HL-60 (cell line): Measurements from ENCODE around the gene GLRA3.
"Not testable (repeated sequence)": the region's sequence is repeated elsewhere in the genome, so short reads cannot be mapped to it uniquely, and the experiment has no call there.

Experiments used
- DNase-seq, 2 experiments: peaks; one replicate each; pipeline ENCODE4 v3.0.0-alpha.2; 2010 to 2020; ENCODE audit warnings: low read depth in 1 of 2, low spot score in 1 of 2
- H3K27ac ChIP-seq: fragments of 250-450 bp; sonication (Bioruptor Pico); replicated peaks from 2 replicates; pipeline ENCODE4 v1.5.1; 2020; ENCODE audit warnings: mild to moderate bottlenecking, moderate library complexity
- H3K27me3 ChIP-seq: fragments of 250-450 bp; sonication (Bioruptor Pico); 2 replicates; pipeline ENCODE4 v1.5.1; 2021; ENCODE audit warnings: mild to moderate bottlenecking, moderate library complexity; ENCODE audit not compliant: insufficient read depth, poor library complexity, severe bottlenecking
- H3K4me3 ChIP-seq: replicated peaks from 2 replicates; pipeline ENCODE4 v1.5.1; 2011; ENCODE audit warnings: mild to moderate bottlenecking, control low read depth, low read length; ENCODE audit not compliant: insufficient read depth
- GABPA ChIP-seq: IDR thresholded peaks from 2 replicates; pipeline ENCODE4 v1.6.1; 2012; ENCODE audit warnings: low read depth
- POLR2AphosphoS5 ChIP-seq: IDR thresholded peaks from 2 replicates; pipeline ENCODE4 v1.6.1; 2012; ENCODE audit warnings: low read depth
- SPI1 ChIP-seq: IDR thresholded peaks from 2 replicates; pipeline ENCODE4 v1.6.1; 2012; ENCODE audit warnings: low read depth, mild to moderate bottlenecking, borderline replicate concordance
- long read RNA-seq: library from polyadenylated mRNA; unstranded; transcript quantifications from one replicate; pipeline ENCODE4 v2.0.0, GENCODE V29; 2020
- TF ChIP-seq, protein P1 (sequence below): IDR thresholded peaks from one replicate; pipeline ENCODE4 v1.5.1; 2011; ENCODE audit warnings: low read length, control low read depth, inconsistent platforms; ENCODE audit not compliant: insufficient read depth
- TF ChIP-seq, protein P2 (sequence below): IDR thresholded peaks from 2 replicates; pipeline ENCODE4 v1.6.1; 2012; ENCODE audit warnings: low read depth; ENCODE audit not compliant: insufficient replicate concordance

Gene GLRA3
- long read RNA-seq, result 0 reads

DNA sequence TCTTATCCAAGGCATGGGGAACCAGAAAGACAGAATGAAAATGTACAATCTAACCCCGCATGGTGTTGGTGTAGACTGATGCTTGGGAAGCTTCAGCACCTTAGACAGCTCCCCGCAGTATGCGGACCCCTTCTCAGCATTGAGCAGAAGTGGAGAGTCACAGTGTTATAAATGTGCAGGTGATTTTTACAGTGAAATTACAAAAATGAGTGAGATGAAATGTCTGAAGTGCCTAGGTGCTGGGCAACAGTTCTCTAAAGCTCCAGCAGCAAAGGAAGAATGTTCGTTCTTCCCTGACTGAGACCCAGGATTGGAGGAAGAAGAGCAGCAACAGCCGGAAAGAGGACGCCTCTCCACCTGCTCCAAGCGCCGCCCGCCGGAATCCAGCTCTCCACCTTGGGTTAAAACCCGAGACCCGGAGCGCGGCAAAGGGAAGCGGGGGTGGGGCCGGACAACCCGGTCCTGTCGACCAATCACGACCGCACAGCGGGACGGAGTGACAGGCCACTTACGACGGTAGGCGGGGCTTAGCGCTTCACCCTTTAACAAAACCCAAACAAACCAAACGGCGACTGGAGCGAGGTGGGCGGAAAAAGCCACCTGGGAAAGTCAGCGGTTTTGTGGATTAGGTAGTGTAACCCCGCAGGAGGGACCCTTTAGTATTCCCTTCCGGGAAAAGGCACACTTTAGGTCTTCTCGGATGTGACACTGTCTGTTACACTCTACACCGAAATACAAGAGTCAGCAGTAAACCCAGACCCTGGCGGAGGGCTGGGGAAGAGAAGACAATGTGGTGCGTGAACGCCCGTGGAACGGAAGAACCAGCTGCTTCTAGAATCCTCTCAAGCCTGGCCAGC is at the start of gene GLRA3:
TSS of gene GLRA3 (minus strand) at position 403 of the 857 bp plus-strand sequence. CDS start 436 bp downstream, outside the sequence.
- DNase-seq, result no peak
- Histone ChIP-seq H3K27me3 (peaks cover 3% of the 10 kb centered on the region), H3K4me3 (no peak within 1 kb of the TSS), H3K27ac (no peak within 1 kb of the TSS)
- TF ChIP-seq, protein P1, sequence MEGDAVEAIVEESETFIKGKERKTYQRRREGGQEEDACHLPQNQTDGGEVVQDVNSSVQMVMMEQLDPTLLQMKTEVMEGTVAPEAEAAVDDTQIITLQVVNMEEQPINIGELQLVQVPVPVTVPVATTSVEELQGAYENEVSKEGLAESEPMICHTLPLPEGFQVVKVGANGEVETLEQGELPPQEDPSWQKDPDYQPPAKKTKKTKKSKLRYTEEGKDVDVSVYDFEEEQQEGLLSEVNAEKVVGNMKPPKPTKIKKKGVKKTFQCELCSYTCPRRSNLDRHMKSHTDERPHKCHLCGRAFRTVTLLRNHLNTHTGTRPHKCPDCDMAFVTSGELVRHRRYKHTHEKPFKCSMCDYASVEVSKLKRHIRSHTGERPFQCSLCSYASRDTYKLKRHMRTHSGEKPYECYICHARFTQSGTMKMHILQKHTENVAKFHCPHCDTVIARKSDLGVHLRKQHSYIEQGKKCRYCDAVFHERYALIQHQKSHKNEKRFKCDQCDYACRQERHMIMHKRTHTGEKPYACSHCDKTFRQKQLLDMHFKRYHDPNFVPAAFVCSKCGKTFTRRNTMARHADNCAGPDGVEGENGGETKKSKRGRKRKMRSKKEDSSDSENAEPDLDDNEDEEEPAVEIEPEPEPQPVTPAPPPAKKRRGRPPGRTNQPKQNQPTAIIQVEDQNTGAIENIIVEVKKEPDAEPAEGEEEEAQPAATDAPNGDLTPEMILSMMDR, result no peak
- no peak for TF ChIP-seq SPI1
- TF ChIP-seq, protein P2, sequence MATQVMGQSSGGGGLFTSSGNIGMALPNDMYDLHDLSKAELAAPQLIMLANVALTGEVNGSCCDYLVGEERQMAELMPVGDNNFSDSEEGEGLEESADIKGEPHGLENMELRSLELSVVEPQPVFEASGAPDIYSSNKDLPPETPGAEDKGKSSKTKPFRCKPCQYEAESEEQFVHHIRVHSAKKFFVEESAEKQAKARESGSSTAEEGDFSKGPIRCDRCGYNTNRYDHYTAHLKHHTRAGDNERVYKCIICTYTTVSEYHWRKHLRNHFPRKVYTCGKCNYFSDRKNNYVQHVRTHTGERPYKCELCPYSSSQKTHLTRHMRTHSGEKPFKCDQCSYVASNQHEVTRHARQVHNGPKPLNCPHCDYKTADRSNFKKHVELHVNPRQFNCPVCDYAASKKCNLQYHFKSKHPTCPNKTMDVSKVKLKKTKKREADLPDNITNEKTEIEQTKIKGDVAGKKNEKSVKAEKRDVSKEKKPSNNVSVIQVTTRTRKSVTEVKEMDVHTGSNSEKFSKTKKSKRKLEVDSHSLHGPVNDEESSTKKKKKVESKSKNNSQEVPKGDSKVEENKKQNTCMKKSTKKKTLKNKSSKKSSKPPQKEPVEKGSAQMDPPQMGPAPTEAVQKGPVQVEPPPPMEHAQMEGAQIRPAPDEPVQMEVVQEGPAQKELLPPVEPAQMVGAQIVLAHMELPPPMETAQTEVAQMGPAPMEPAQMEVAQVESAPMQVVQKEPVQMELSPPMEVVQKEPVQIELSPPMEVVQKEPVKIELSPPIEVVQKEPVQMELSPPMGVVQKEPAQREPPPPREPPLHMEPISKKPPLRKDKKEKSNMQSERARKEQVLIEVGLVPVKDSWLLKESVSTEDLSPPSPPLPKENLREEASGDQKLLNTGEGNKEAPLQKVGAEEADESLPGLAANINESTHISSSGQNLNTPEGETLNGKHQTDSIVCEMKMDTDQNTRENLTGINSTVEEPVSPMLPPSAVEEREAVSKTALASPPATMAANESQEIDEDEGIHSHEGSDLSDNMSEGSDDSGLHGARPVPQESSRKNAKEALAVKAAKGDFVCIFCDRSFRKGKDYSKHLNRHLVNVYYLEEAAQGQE, result peak; percentile 96

DNA sequence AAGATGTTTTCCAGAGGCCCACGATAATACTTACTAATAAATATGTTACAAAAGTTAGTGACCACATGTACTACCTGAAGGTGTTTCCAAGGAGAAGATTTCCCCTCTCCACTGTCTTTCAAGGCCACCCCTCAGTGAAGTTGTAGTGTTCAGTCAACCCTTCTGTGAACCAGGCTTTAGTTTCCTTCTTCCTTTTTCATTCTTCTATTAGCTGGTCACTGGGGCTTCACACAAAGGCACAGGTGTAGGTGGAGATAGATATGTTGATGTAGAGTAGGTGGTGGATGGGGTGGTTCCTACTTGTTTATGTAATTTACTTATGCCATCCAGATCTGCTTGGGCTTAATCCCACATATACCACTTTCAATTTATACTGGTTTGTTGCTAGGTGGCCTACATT is 45.9 kb upstream of the GLRA3 start:
- H3K27me3 ChIP-seq, result no peaks in the 10 kb centered on the region
- no peak for DNase-seq

DNA sequence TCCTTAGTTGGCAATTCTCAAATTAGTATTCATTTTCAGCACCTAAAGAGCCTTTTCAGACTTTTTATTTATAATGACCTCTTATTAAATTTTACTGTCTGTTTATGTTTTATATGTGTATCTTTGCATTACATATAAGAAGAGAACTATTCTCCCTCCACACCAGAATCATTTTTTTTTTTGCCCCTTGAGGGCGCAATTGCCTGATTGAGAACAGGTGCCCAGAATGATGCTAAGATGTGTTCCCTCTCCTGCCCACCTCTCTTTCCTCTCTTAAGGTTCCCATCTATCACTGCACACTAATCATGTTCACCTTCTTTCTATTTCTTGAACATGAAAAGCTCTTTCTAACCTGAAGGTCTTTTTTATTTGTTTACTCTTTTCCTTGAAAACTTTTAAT is 44.9 kb upstream of the GLRA3 start:
- Histone ChIP-seq H3K4me3 (no peak overlapping the region), H3K27ac (no peak overlapping the region), H3K27me3 (no peaks in the 10 kb centered on the region)
- no peak for DNase-seq
- TF ChIP-seq, protein P1, result no peak
- TF ChIP-seq SPI1 (no peak), GABPA (no peak), POLR2AphosphoS5 (no peak)
- TF ChIP-seq, protein P2, result no peak

More for the DNA sequence above, 45.9 kb upstream of the GLRA3 start:
- TF ChIP-seq, protein P2, result no peak
- TF ChIP-seq GABPA (no peak), POLR2AphosphoS5 (no peak), SPI1 (no peak)
- TF ChIP-seq, protein P1, result no peak
- no peak overlapping the region for H3K4me3 ChIP-seq
- no peak overlapping the region for H3K27ac ChIP-seq

DNA sequence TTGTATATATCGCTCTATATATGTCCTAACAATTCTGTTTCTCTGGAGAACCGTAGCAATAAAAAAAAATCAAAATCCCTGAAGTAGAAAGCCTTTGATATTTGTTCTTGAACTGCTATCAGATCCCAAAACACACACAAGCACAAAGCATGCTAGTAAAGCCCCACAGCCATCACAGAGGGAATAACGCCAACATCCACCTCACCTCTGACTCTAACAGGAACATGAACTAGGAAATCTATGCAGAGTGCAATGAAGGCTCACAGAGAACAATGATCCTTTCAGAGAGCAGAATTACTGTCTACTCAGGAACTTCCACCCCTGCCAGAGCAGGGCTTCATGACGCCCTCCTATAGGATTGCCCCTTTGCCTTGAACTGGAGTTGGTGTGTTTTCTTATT is 44.1 kb upstream of the GLRA3 start:
- DNase-seq, result not testable (repeated sequence)

More for the DNA sequence above, 44.1 kb upstream of the GLRA3 start:
- not testable (repeated sequence) for H3K27ac ChIP-seq, H3K27me3 ChIP-seq, H3K4me3 ChIP-seq
